ENCODE data around the gene GPR3. TPM values are rescaled to one million over a fixed set of nuclear protein-coding genes. Genes with fewer than 3 reads are reported as not detected.

GPR3 gene
- total RNA-seq, 4 donors from 2014 or later: 0.51 to 0.66 TPM; not detected in 2

- no peak for TF ChIP-seq CTCF (IDR thresholded peaks at IDR 0.05; ENCODE audit: low read depth)
These were observed 15.7 kb downstream of the GPR3 start for GRCh38 chr1:27408151-27408550.

DNA sequence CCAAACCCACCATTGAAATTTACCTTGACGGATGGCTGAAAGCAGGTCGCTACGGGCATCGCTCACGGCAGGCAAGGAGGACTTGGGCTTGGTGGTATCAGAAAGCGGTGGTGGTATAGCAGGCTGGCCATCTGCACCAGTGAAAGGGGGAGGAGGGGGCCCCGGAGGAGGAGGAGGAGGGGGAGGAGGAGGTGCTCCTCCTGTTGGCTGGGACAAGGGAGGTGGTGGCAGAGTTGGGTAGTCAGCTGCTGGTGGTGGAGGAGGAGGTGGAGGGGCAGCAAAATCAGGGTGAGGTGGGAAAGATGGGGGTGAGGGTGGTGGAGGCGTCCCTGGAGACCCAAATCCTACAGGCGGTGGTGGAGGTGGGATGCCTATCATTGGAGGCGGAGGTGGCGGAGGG, 17.2 kb downstream of the GPR3 start:
- no peak for TF ChIP-seq CTCF (IDR thresholded peaks at IDR 0.05; ENCODE audit: low read depth)

DNA sequence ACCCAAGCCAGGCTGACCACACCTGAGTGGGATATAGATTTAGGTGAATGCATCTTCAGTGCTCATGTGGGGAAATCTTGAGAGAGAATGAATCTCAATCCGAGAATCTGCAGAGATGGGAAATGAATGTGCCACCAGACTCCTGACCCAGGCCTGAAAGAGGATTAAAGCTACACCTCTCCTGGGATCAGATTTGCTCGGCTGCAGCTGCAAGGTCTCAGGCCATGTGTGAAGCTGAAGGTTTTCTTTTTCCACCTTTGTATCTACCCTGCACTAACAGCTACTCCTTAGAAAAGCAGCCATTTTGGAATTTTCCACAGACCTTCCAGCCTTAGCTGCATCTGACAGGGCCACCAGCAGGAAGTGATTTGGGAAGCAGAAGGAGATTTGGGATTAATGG, 18.3 kb downstream of the GPR3 start:
- no peak for TF ChIP-seq CTCF (IDR thresholded peaks at IDR 0.05; ENCODE audit: low read depth)

- no peak for TF ChIP-seq CTCF (IDR thresholded peaks at IDR 0.05; ENCODE audit: low read depth)
These were observed 20.1 kb downstream of the GPR3 start for GRCh38 chr1:27412502-27412901.

GRCh38 chr1:27413004-27413403, 20.6 kb downstream of the GPR3 start:
- TF ChIP-seq CTCF (IDR thresholded peaks at IDR 0.05; ENCODE audit: low read depth): no peak

GRCh38 chr1:27414091-27414490, 21.7 kb downstream of the GPR3 start:
- no peak for TF ChIP-seq CTCF (IDR thresholded peaks at IDR 0.05; ENCODE audit: low read depth)

- no peak for TF ChIP-seq CTCF (IDR thresholded peaks at IDR 0.05; ENCODE audit: low read depth)
These were observed 24.1 kb downstream of the GPR3 start for GRCh38 chr1:27416387-27417111.
